Activated naive CD8-positive, alpha-beta T cell treated with anti-CD3 and anti-CD28 coated beads for 36 hours (primary cell): ENCODE data around the gene CNNM4. TPM values are rescaled to one million over a fixed set of nuclear protein-coding genes. Genes with fewer than 3 reads are reported as not detected.

ENCODE experiments used
- DNase-seq: peaks from one replicate; pipeline ENCODE4 v3.0.0; 2021
- H3K27ac Mint-ChIP-seq: one replicate; pipeline ENCODE4 v1.8.0; 2022; ENCODE audit warnings: mild to moderate bottlenecking, moderate library complexity, mixed read lengths
- H3K27me3 Mint-ChIP-seq: one replicate; pipeline ENCODE4 v1.8.0; 2022; ENCODE audit warnings: mild to moderate bottlenecking, mixed read lengths
- H3K36me3 Mint-ChIP-seq: one replicate; pipeline ENCODE4 v1.8.0; 2021; ENCODE audit warnings: mild to moderate bottlenecking, mixed read lengths
- H3K4me1 Mint-ChIP-seq: one replicate; pipeline ENCODE4 v1.8.0; 2021; ENCODE audit warnings: mixed read lengths
- H3K4me3 Mint-ChIP-seq: one replicate; pipeline ENCODE4 v1.8.0; 2022; ENCODE audit warnings: mild to moderate bottlenecking, moderate library complexity, mixed read lengths
- H3K9me3 Mint-ChIP-seq: one replicate; pipeline ENCODE4 v1.8.0; 2022; ENCODE audit warnings: mixed read lengths
- total RNA-seq, 2 experiments: library from RNA; stranded (reverse); gene quantifications; one replicate each; pipeline ENCODE4 v1.2.3, GENCODE V29; 2021

CNNM4 gene
- total RNA-seq, 2 experiments from 2014 or later: 5.9 to 6.2 TPM

- Mint-ChIP-seq H3K36me3 (no peaks in the 10 kb centered on the region), H3K27me3 (no peaks in the 10 kb centered on the region), H3K4me3 (no peak overlapping the region), H3K27ac (no peak overlapping the region), H3K4me1 (no peaks in the 10 kb centered on the region), H3K9me3 (no peaks in the 10 kb centered on the region)
- no peak for DNase-seq
Observed at GRCh38 chr2:96747061-96747617, 13.6 kb upstream of the CNNM4 start.

DNA sequence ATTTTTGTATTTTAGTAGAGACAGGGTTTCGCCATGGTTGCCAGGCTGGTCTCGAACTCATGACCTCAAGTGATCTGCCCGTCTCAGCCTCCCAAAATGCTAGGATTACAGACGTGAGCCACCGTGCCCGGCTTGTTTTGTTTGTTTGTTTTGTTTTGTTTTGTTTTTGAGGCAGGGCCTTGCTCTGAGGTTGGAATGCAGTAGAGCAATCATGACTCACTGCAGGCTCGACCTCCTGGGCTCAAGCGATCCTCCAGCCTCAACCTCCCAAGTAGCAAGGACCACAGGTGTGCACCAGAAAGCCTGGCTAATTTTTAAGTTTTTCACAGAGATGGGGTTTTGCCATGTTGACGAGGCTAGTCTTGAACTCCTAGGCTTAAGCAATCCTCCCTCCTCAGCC, 8.9 kb upstream of the CNNM4 start:
- Mint-ChIP-seq H3K36me3 (no peaks in the 10 kb centered on the region), H3K27me3 (no peaks in the 10 kb centered on the region), H3K4me3 (no peak overlapping the region), H3K27ac (no peak overlapping the region), H3K4me1 (no peaks in the 10 kb centered on the region), H3K9me3 (no peaks in the 10 kb centered on the region)
- no peak for DNase-seq

GRCh38 chr2:96753661-96754282, 6.9 kb upstream of the CNNM4 start:
- no peak for DNase-seq
- H3K27ac Mint-ChIP-seq: no peak overlapping the region
- no peak overlapping the region for H3K4me3 Mint-ChIP-seq
- no peaks in the 10 kb centered on the region for H3K9me3 Mint-ChIP-seq
- no peaks in the 10 kb centered on the region for H3K36me3 Mint-ChIP-seq
- H3K27me3 Mint-ChIP-seq: no peaks in the 10 kb centered on the region
- no peaks in the 10 kb centered on the region for H3K4me1 Mint-ChIP-seq

DNA sequence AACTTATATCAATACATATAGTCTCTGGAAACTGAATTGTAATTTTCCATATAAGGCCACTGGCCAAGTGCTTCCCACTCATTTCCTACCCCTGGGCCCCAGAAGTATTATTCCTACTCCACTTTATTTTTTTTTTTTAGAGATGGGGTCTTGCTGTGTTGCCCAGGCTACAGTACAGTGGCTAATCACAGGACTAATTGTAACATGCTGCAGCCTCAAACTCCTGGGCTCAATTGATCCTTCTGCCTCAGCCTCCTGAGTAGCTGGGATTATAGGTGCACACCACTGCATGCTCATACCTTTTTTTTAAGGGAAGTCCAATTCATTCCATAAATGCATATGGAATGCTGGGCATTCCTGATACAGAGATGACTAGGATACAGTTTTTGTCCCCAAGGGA, 6.4 kb upstream of the CNNM4 start:
- Mint-ChIP-seq H3K36me3 (no peaks in the 10 kb centered on the region), H3K4me3 (no peak overlapping the region), H3K27ac (no peak overlapping the region), H3K27me3 (no peaks in the 10 kb centered on the region), H3K9me3 (no peaks in the 10 kb centered on the region), H3K4me1 (peaks cover under 1% of the 10 kb centered on the region)
- no peak for DNase-seq

DNA sequence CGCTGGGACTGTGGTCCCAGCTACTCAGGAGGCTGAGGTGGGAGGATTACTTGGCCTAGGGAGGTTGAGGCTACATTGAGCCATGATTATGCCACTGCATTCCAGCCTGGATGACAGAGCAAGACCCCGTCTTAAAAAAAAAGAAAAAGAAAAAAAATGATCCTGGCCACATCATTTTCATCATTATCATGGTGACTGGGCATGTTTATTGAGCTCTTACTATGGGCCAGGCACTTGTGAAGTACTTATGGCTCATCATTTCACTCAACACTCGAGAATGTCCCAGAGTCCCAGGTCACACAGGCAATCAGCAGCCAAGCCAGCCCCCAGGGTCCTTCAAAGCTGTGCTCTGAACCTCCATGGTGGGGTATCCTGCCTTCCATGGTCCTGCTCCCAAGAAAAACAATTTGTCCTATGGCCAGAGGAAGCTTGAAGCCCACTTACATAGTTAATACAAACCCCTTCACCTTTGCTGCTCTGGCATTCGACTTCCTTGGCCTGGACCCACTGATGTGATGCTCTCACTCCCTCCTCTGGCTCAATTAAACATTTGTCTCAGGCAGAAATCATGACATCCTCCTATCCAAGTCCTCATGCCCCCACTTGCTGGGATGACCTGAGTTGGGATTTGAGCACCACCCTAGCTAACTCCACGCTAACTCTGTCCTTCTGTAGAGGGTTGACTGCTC, 3.8 kb upstream of the CNNM4 start:
- no peak for DNase-seq
- no peak overlapping the region for H3K4me3 Mint-ChIP-seq
- no peaks in the 10 kb centered on the region for H3K9me3 Mint-ChIP-seq
- no peaks in the 10 kb centered on the region for H3K36me3 Mint-ChIP-seq
- H3K27ac Mint-ChIP-seq: no peak overlapping the region
- peaks cover 20% of the 10 kb centered on the region for H3K4me1 Mint-ChIP-seq
- H3K27me3 Mint-ChIP-seq: no peaks in the 10 kb centered on the region

GRCh38 chr2:96757477-96757860, 3.2 kb upstream of the CNNM4 start:
- Mint-ChIP-seq H3K27me3 (no peaks in the 10 kb centered on the region), H3K9me3 (no peaks in the 10 kb centered on the region), H3K27ac (no peak overlapping the region), H3K4me3 (no peak overlapping the region), H3K4me1 (peaks cover 25% of the 10 kb centered on the region), H3K36me3 (no peaks in the 10 kb centered on the region)
- DNase-seq: no peak

- H3K4me3 Mint-ChIP-seq: no peak overlapping the region
- no peaks in the 10 kb centered on the region for H3K36me3 Mint-ChIP-seq
- H3K27ac Mint-ChIP-seq: no peak overlapping the region
- H3K4me1 Mint-ChIP-seq: peaks cover 38% of the 10 kb centered on the region
- no peaks in the 10 kb centered on the region for H3K27me3 Mint-ChIP-seq
- no peaks in the 10 kb centered on the region for H3K9me3 Mint-ChIP-seq
- no peak for DNase-seq
Observed at GRCh38 chr2:96758987-96759386, 1.7 kb upstream of the CNNM4 start.

DNA sequence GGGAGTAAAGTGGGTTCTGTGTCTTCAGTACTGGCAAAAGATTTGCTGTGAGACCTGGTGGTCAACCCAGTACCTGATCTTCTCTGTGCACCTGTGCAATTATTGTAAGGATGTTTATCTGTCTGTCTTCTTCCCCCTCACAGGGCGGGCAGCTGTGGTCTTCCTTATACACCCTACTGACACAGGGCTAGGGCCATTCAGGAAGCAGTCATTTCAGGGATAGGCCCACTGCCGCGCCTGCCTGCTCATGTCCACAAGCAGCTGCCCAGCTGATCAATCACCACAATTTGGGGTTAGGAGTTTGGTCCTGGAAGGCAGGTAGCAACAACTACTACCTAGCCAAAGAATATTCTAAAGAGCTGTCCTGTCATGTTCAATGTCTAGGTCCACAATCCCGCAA, 1.2 kb upstream of the CNNM4 start:
- peaks cover 42% of the 10 kb centered on the region for H3K4me1 Mint-ChIP-seq
- H3K27me3 Mint-ChIP-seq: no peaks in the 10 kb centered on the region
- H3K27ac Mint-ChIP-seq: peak overlapping the region; percentile 73
- no peak overlapping the region for H3K4me3 Mint-ChIP-seq
- no peaks in the 10 kb centered on the region for H3K9me3 Mint-ChIP-seq
- DNase-seq: no peak
- no peaks in the 10 kb centered on the region for H3K36me3 Mint-ChIP-seq

- no peaks in the 10 kb centered on the region for H3K36me3 Mint-ChIP-seq
- peak overlapping the region; percentile 74 for H3K27ac Mint-ChIP-seq
- no peaks in the 10 kb centered on the region for H3K27me3 Mint-ChIP-seq
- H3K9me3 Mint-ChIP-seq: no peaks in the 10 kb centered on the region
- peak overlapping the region; percentile 77 for H3K4me3 Mint-ChIP-seq
- DNase-seq: peak; percentile 23
- peaks cover 44% of the 10 kb centered on the region for H3K4me1 Mint-ChIP-seq
Observed at GRCh38 chr2:96760986-96761832, 507 bp downstream of the CNNM4 start.

DNA sequence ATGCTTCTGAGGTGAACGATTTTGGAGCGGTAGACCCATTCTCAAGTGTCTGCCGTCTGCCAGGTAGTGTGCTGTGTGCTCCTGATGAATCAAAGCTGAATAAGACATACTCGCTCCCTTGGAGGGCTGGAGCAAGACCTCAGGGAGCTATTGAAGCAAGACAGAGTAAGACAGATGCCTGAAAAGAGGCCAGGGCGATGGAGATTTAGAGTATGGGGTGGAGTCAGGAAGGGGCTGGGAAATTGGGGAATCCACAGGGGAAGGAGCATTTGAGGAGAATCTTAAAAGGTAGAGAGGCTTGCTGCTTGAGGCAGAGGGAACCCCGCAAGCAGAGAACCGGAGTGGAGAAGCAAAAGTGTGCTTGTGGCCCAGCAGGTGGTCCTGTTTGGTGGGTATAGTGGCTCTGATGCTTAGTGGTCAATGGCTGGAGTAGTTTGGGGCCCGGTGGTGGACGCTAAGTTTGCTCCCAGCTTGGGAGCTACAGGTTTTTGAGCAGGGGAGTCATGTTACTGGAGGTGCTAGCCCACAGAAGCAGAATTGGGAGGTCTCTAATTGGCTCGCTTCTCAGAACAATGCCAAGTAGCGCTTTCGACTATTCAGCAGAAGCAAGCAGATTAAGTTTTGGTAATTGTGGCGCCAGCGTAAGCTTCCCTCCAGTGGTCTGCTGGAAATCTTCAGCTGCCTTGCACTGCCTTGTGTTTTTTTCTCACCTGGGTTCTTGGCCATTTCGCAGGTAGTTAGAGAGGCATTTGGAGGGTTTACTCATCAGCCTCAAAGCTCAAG, 2.0 kb downstream of the CNNM4 start:
- Mint-ChIP-seq H3K36me3 (no peaks in the 10 kb centered on the region), H3K4me3 (peak overlapping the region; percentile 77), H3K27ac (no peak overlapping the region), H3K4me1 (peaks cover 49% of the 10 kb centered on the region), H3K9me3 (no peaks in the 10 kb centered on the region), H3K27me3 (no peaks in the 10 kb centered on the region)
- DNase-seq: no peak

DNA sequence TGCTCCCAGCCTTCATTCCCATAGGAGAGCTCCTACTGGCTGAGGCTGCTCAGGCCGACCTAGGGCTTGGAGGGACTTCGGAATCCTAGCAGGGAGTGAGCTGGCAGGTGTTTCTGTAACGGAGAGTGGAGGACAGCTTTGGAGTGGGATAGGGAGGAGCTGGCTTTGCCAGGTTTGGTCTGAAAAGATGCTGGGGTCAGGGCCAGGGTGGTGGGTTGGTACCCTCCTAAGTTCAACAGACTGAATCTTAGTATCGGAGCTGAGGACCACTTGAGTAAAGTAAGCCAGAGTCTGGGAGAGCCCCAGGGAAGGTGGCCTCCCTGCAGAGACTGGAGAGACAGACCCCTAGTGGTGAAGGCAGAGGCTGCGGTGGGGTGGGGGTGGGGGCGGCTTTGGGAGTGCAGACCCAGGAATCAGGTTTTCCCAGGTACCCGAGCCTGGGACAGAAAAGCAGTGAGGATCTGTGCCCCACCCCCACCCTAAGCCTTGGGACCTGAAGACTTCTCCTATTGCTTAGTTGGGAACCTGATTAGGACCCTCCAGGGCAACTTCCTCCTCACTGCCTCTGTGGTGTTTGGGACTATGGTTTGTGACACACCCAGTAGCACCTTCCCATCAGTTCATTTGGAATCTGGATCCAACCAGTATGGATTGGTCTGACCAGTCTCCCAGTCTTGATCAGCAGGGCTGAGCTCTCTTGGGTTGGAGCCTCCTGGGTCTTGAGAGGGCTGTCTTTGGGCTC, 3.0 kb downstream of the CNNM4 start:
- DNase-seq: peak; percentile 14
- Mint-ChIP-seq H3K4me1 (peaks cover 49% of the 10 kb centered on the region), H3K27me3 (no peaks in the 10 kb centered on the region), H3K36me3 (no peaks in the 10 kb centered on the region), H3K4me3 (peak overlapping the region; percentile 77), H3K27ac (no peak overlapping the region), H3K9me3 (no peaks in the 10 kb centered on the region)

DNA sequence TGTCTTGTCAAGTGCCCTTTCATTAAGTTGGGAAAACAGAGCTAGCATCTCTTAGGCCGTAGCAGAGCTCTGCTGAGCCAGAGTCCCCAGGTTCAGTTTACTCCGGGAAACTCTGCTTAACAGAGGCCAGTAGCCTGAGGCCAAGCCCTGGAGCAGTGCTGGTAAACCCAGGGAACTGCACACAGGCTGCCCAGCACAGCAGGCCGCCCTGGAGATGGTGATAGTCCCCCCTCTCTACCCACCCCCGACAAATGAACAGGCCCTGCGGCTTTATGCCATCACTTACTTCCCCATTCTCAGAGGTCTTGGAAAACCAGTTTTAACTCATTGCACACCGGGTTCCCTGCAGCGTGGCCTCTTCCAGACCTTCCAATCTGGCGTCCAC, 3.5 kb downstream of the CNNM4 start:
- DNase-seq: no peak
- H3K9me3 Mint-ChIP-seq: no peaks in the 10 kb centered on the region
- peaks cover 49% of the 10 kb centered on the region for H3K4me1 Mint-ChIP-seq
- H3K27ac Mint-ChIP-seq: no peak overlapping the region
- H3K4me3 Mint-ChIP-seq: peak overlapping the region; percentile 69
- no peaks in the 10 kb centered on the region for H3K27me3 Mint-ChIP-seq
- no peaks in the 10 kb centered on the region for H3K36me3 Mint-ChIP-seq

DNA sequence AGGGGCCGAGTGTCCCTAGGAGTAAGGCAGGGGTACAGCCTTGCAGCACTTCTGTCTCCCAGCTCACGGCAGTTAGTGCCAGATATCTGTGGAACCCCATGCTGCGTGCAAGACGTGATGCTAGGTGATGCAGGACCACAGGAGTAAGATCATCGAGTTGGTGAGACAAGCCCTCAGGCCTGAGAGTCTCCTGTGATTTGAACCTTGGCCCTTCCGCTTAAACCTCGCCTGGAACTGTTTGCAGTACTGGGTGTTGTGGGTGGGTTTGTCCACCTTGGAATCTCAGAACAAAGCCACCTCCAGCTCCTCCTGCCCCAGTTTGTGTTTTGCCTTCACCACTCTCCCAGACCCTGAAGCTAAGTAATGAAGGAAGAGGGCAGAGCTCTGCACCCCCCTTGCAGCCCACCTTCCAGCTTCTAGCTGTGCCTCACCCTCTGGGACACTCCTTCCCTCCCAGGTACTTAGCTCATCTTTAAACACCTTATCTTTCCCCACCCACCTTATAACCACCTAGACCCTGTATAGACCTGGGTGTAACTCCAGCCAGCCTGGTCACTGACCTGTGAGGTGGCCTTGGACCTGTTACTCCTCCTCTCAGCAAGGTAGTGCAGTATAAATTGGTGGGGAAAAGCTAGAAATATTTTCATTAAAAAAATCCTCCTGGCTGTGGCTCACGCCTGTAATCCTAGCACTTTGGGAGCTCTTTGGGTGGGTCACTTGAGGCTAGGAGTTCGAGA, 6.6 kb downstream of the CNNM4 start:
- no peak overlapping the region for H3K4me3 Mint-ChIP-seq
- no peak for DNase-seq
- no peaks in the 10 kb centered on the region for H3K27me3 Mint-ChIP-seq
- peaks cover 30% of the 10 kb centered on the region for H3K4me1 Mint-ChIP-seq
- H3K27ac Mint-ChIP-seq: no peak overlapping the region
- H3K36me3 Mint-ChIP-seq: no peaks in the 10 kb centered on the region
- no peaks in the 10 kb centered on the region for H3K9me3 Mint-ChIP-seq
